ENCODE results near the gene GAPT. TPM values are rescaled to one million over a fixed set of nuclear protein-coding genes. Genes with fewer than 3 reads are reported as not detected.

Gene GAPT
- polyA plus RNA-seq (2012; rRNA removed) = not detected in 2 replicates
- polyA plus RNA-seq (2012; cell fraction: cytosol; rRNA removed) = not detected in 2 replicates
- polyA plus RNA-seq (2012; cell fraction: nucleus; rRNA removed) = not detected in 2 replicates

GRCh38 chr5:58491216-58491892, at the start of gene GAPT:
GAPT (plus strand) TSS chr5:58491435; CDS start chr5:58494537, 3,102 bp downstream.
- TF ChIP-seq CTCF (IDR thresholded peaks at IDR 0.05) (no peak), FOXM1 (IDR thresholded peaks at IDR 0.05; ENCODE audit: low read depth) (no peak), JUND (IDR thresholded peaks at IDR 0.05) (no peak), RFX5 (IDR thresholded peaks at IDR 0.05; ENCODE audit: low read length) (no peak), IRF3 (IDR thresholded peaks at IDR 0.05; ENCODE audit: low read depth, low read length) (no peak), PBX3 (IDR thresholded peaks at IDR 0.05) (no peak), TEAD4 (IDR thresholded peaks at IDR 0.05; ENCODE audit: borderline replicate concordance, insufficient read depth) (no peak), GABPA (IDR thresholded peaks at IDR 0.05; ENCODE audit: low read depth) (no peak), EP300 (IDR thresholded peaks at IDR 0.05; ENCODE audit: borderline replicate concordance in 1 of 2, low read depth in 1 of 2, low read length in 1 of 2) (no peak), RAD21 (IDR thresholded peaks at IDR 0.05; ENCODE audit: low read length) (no peak)
- Histone ChIP-seq H3K9me3 (no peaks in the 10 kb centered on the region), H4K20me1 (ENCODE audit: insufficient read depth) (no peaks in the 10 kb centered on the region), H3F3A (replicated peaks; ENCODE audit: insufficient read depth) (no peaks in the 10 kb centered on the region), H3K27me3 (ENCODE audit: insufficient read depth) (no peaks in the 10 kb centered on the region), H3K4me1 (ENCODE audit: control insufficient read depth in 1 of 2, insufficient read depth in 2 of 2, low read depth in 1 of 2, low read length in 1 of 2) (no peaks in the 10 kb centered on the region; a peak in 1 of 4 replicates), H3K4me2 (no peak within 1 kb of the TSS), H3K27ac (ENCODE audit: low read depth in 2 of 2, low read length in 1 of 2) (no peak within 1 kb of the TSS), H2AFZ (ENCODE audit: low read depth) (no peak within 1 kb of the TSS), H3K4me3 (ENCODE audit: low read depth in 2 of 2, low read length in 1 of 2) (no peak within 1 kb of the TSS), H3K36me3 (replicated peaks in 1 of 2; ENCODE audit: control insufficient read depth in 1 of 2, insufficient read depth in 2 of 2, low read length in 1 of 2) (no peaks in the 10 kb centered on the region), H3K9ac (no peak within 1 kb of the TSS), H3K9me2 (no peaks in the 10 kb centered on the region), H3K79me2 (ENCODE audit: insufficient read depth) (no peaks in the 10 kb centered on the region)
- no peak for DNase-seq
- ChIA-PET POLR2A (no interaction called here), CTCF (interaction anchor here (4.4 kb wide), 1 partner anchor 359 kb away, joined by 28 read pairs; no protein-coding TSS in a partner anchor)
- WGBS (ENCODE audit: low lambda C conversion rate) = 67% methylated on average over 6 of the region's 6 CpGs

GRCh38 chr5:58444805-58445204, 46.4 kb upstream of the GAPT start:
- Histone ChIP-seq H4K20me1 (ENCODE audit: insufficient read depth) (no peaks in the 10 kb centered on the region), H3F3A (replicated peaks; ENCODE audit: insufficient read depth) (peaks cover 4% of the 10 kb centered on the region), H3K9ac (no peak overlapping the region), H3K79me2 (ENCODE audit: insufficient read depth) (no peaks in the 10 kb centered on the region), H3K4me1 (ENCODE audit: control insufficient read depth in 1 of 2, insufficient read depth in 2 of 2, low read depth in 1 of 2, low read length in 1 of 2) (no peaks in the 10 kb centered on the region), H3K4me3 (ENCODE audit: low read depth in 2 of 2, low read length in 1 of 2) (no peak overlapping the region), H3K27me3 (ENCODE audit: insufficient read depth) (no peaks in the 10 kb centered on the region), H3K9me2 (no peaks in the 10 kb centered on the region), H3K9me3 (no peaks in the 10 kb centered on the region), H3K27ac (ENCODE audit: low read depth in 2 of 2, low read length in 1 of 2) (no peak overlapping the region), H3K36me3 (replicated peaks in 1 of 2; ENCODE audit: control insufficient read depth in 1 of 2, insufficient read depth in 2 of 2, low read length in 1 of 2) (no peaks in the 10 kb centered on the region), H3K4me2 (no peak overlapping the region), H2AFZ (ENCODE audit: low read depth) (no peak overlapping the region)
- CTCF ChIA-PET = no interaction called here
- POLR2A ChIA-PET = no interaction called here
- TF ChIP-seq NFIC (IDR thresholded peaks at IDR 0.05; ENCODE audit: borderline replicate concordance) = no peak
- no peak for TF ChIP-seq GABPA (IDR thresholded peaks at IDR 0.05; ENCODE audit: low read depth)
- TF ChIP-seq RAD21 (IDR thresholded peaks at IDR 0.05; ENCODE audit: low read length) = no peak
- TF ChIP-seq RFX5 (IDR thresholded peaks at IDR 0.05; ENCODE audit: low read length) = no peak
- no peak for TF ChIP-seq ZBTB33 (IDR thresholded peaks at IDR 0.05; ENCODE audit: borderline replicate concordance, low read depth)
- no peak for TF ChIP-seq FOXJ3 (CRISPR knock-in tag; IDR thresholded peaks at IDR 0.05)
- TF ChIP-seq TCF12 (IDR thresholded peaks at IDR 0.05) = no peak
- TF ChIP-seq RXRA (IDR thresholded peaks at IDR 0.05; ENCODE audit: borderline replicate concordance, low read depth) = no peak
- TF ChIP-seq EP300 (IDR thresholded peaks at IDR 0.05; ENCODE audit: borderline replicate concordance in 1 of 2, low read depth in 1 of 2, low read length in 1 of 2) = no peak
- TF ChIP-seq CTCF (IDR thresholded peaks at IDR 0.05) = no peak
- TF ChIP-seq TAF1 (IDR thresholded peaks at IDR 0.05; ENCODE audit: borderline replicate concordance, low read depth, low read length) = no peak
- TF ChIP-seq ELF1 (IDR thresholded peaks at IDR 0.05) = no peak
- no peak for TF ChIP-seq MEF2A (IDR thresholded peaks at IDR 0.05; ENCODE audit: borderline replicate concordance, low read depth)
- DNase-seq = no peak

All from SK-N-SH (cell line).